ENCODE measurements around the gene MRFAP1.

The MRFAP1 gene

GRCh38 chr4:6595897-6596537 lies 44.5 kb upstream of the MRFAP1 start:
- no peak for DNase-seq (ENCODE audit: low read depth in 1 of 2, low spot score in 1 of 2)
- no peak overlapping the region for H3K27ac ChIP-seq (replicated peaks)

DNA sequence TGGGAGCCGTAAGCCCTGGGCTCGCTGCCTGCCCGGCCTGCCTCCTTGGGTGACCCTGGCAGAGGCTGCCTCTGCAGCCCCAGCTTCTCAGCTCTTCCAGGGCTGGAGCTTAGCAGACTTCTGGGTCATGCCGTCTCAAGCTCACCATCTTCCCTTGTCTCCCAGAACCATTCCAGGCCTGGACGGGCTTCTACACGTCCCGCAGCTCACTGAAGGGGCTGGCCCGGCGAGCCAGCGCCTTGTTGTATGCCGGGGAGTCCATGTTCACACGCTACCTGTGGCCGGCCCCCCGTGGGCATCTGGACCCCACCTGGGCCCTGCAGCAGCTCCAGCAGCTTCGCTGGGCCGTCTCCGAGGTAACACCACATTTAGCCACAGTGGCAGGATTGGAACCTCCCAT lies 43.5 kb upstream of the MRFAP1 start:
- no peak overlapping the region for H3K27ac ChIP-seq (replicated peaks)
- no peaks in the 10 kb centered on the region for H3K27me3 ChIP-seq (ENCODE audit: insufficient read depth, poor library complexity, severe bottlenecking)
- no peak overlapping the region for H3K4me3 ChIP-seq (replicated peaks; ENCODE audit: insufficient read depth, low read length)
- TF ChIP-seq GABPA (IDR thresholded peaks at IDR 0.05; ENCODE audit: low read depth), result no peak
- TF ChIP-seq POLR2AphosphoS5 (IDR thresholded peaks at IDR 0.05; ENCODE audit: low read depth), result no peak
- TF ChIP-seq CTCF (IDR thresholded peaks at IDR 0.05; ENCODE audit: insufficient read depth, low read length), result no peak
- TF ChIP-seq SPI1 (IDR thresholded peaks at IDR 0.05; ENCODE audit: borderline replicate concordance, low read depth), result no peak
- TF ChIP-seq, protein P1, sequence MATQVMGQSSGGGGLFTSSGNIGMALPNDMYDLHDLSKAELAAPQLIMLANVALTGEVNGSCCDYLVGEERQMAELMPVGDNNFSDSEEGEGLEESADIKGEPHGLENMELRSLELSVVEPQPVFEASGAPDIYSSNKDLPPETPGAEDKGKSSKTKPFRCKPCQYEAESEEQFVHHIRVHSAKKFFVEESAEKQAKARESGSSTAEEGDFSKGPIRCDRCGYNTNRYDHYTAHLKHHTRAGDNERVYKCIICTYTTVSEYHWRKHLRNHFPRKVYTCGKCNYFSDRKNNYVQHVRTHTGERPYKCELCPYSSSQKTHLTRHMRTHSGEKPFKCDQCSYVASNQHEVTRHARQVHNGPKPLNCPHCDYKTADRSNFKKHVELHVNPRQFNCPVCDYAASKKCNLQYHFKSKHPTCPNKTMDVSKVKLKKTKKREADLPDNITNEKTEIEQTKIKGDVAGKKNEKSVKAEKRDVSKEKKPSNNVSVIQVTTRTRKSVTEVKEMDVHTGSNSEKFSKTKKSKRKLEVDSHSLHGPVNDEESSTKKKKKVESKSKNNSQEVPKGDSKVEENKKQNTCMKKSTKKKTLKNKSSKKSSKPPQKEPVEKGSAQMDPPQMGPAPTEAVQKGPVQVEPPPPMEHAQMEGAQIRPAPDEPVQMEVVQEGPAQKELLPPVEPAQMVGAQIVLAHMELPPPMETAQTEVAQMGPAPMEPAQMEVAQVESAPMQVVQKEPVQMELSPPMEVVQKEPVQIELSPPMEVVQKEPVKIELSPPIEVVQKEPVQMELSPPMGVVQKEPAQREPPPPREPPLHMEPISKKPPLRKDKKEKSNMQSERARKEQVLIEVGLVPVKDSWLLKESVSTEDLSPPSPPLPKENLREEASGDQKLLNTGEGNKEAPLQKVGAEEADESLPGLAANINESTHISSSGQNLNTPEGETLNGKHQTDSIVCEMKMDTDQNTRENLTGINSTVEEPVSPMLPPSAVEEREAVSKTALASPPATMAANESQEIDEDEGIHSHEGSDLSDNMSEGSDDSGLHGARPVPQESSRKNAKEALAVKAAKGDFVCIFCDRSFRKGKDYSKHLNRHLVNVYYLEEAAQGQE (IDR thresholded peaks at IDR 0.05; ENCODE audit: insufficient replicate concordance, low read depth), result no peak
- DNase-seq (ENCODE audit: low read depth in 1 of 2, low spot score in 1 of 2), result no peak

More at GRCh38 chr4:6595897-6596537, 44.5 kb upstream of the MRFAP1 start:
- H3K4me3 ChIP-seq (replicated peaks; ENCODE audit: insufficient read depth, low read length), result no peak overlapping the region
- no peaks in the 10 kb centered on the region for H3K27me3 ChIP-seq (ENCODE audit: insufficient read depth, poor library complexity, severe bottlenecking)
- no peak for TF ChIP-seq CTCF (IDR thresholded peaks at IDR 0.05; ENCODE audit: insufficient read depth, low read length)
- no peak for TF ChIP-seq SPI1 (IDR thresholded peaks at IDR 0.05; ENCODE audit: borderline replicate concordance, low read depth)
- TF ChIP-seq, protein P1 (IDR thresholded peaks at IDR 0.05; ENCODE audit: insufficient replicate concordance, low read depth), result no peak

- Histone ChIP-seq H3K27me3 (ENCODE audit: insufficient read depth, poor library complexity, severe bottlenecking) (no peaks in the 10 kb centered on the region), H3K4me3 (replicated peaks; ENCODE audit: insufficient read depth, low read length) (no peak overlapping the region), H3K27ac (replicated peaks) (no peak overlapping the region)
- no peak for DNase-seq (ENCODE audit: low read depth in 1 of 2, low spot score in 1 of 2)
- TF ChIP-seq SPI1 (IDR thresholded peaks at IDR 0.05; ENCODE audit: borderline replicate concordance, low read depth) (no peak), CTCF (IDR thresholded peaks at IDR 0.05; ENCODE audit: insufficient read depth, low read length) (no peak), GABPA (IDR thresholded peaks at IDR 0.05; ENCODE audit: low read depth) (no peak)
- TF ChIP-seq, protein P1 (IDR thresholded peaks at IDR 0.05; ENCODE audit: insufficient replicate concordance, low read depth), result no peak
Observed at GRCh38 chr4:6598127-6598526, 42.4 kb upstream of the MRFAP1 start.

Measured in HL-60 (cell line).